GM23338 (cell line): Measurements from ENCODE around the gene AKNAD1. TPM values are rescaled to one million over a fixed set of nuclear protein-coding genes. Genes with fewer than 3 reads are reported as not detected.

Experiments
- ATAC-seq: fragments of 200-7000 bp; cut with Tn5 transposase; 3 replicates; pipeline ENCODE4 v1.9.1; 2020
- DNase-seq: peaks from one replicate; pipeline ENCODE4 v3.0.0-alpha.2; 2015; ENCODE audit warnings: low spot score
- H2AFZ ChIP-seq: fragments of 200-600 bp; sonication (generic); 2 replicates; pipeline ENCODE4 v1.8.0; 2016; ENCODE audit warnings: antibody characterized with exemption, mild to moderate bottlenecking, moderate library complexity
- H3F3A ChIP-seq: fragments of 200-600 bp; sonication (generic); replicated peaks from 2 replicates; pipeline ENCODE4 v1.8.0; 2017; ENCODE audit warnings: antibody characterized with exemption, mixed run types, low read depth
- H3K27ac ChIP-seq: fragments of 200-600 bp; sonication (generic); 2 replicates; pipeline ENCODE4 v1.6.1; 2016; ENCODE audit warnings: low read depth
- H3K27me3 ChIP-seq: fragments of 200-600 bp; sonication (generic); 2 replicates; pipeline ENCODE4 v1.8.0; 2016; ENCODE audit warnings: mild to moderate bottlenecking, mixed run types, moderate library complexity; ENCODE audit not compliant: insufficient read depth
- H3K36me3 ChIP-seq: fragments of 200-600 bp; sonication (generic); 2 replicates; pipeline ENCODE4 v1.8.0; 2016; ENCODE audit warnings: mild to moderate bottlenecking; ENCODE audit not compliant: insufficient read depth
- H3K4me1 ChIP-seq: fragments of 200-600 bp; sonication (generic); 2 replicates; pipeline ENCODE4 v1.8.0; 2016; ENCODE audit warnings: mild to moderate bottlenecking, moderate library complexity; ENCODE audit not compliant: insufficient read depth
- H3K4me2 ChIP-seq: fragments of 200-600 bp; sonication (generic); 2 replicates; pipeline ENCODE4 v1.7.1; 2017; ENCODE audit warnings: mixed run types
- H3K4me3 ChIP-seq: fragments of 200-600 bp; sonication (generic); 2 replicates; pipeline ENCODE4 v1.6.1; 2016; ENCODE audit warnings: mixed run types
- H3K79me2 ChIP-seq: fragments of 200-600 bp; sonication (generic); replicated peaks from 2 replicates; pipeline ENCODE4 v1.8.0; 2017; ENCODE audit warnings: mild to moderate bottlenecking; ENCODE audit not compliant: insufficient read depth
- H3K9me2 ChIP-seq: fragments of 200-600 bp; sonication (generic); 2 replicates; pipeline ENCODE4 v1.8.0; 2017; ENCODE audit not compliant: insufficient read depth
- H4K20me1 ChIP-seq: fragments of 200-600 bp; sonication (generic); replicated peaks from 2 replicates; pipeline ENCODE4 v1.8.0; 2017; ENCODE audit warnings: mild to moderate bottlenecking; ENCODE audit not compliant: insufficient read depth
- H3K27ac Mint-ChIP-seq: 2 replicates; pipeline ENCODE4 v1.8.0; 2020; ENCODE audit warnings: inconsistent platforms, mild to moderate bottlenecking, moderate library complexity, mixed read lengths
- H3K27me3 Mint-ChIP-seq: 3 replicates; pipeline ENCODE4 v1.8.0; 2022; ENCODE audit warnings: low read depth, mild to moderate bottlenecking, moderate library complexity, mixed read lengths, inconsistent platforms; ENCODE audit not compliant: insufficient read depth, poor library complexity
- H3K36me3 Mint-ChIP-seq: 3 replicates; pipeline ENCODE4 v1.8.0; 2021; ENCODE audit warnings: low read depth, mild to moderate bottlenecking, inconsistent platforms, moderate library complexity, mixed read lengths
- H3K4me1 Mint-ChIP-seq: 3 replicates; pipeline ENCODE4 v1.8.0; 2020; ENCODE audit warnings: mild to moderate bottlenecking, inconsistent platforms, mixed read lengths
- H3K4me3 Mint-ChIP-seq: 3 replicates; pipeline ENCODE4 v1.8.0; 2021; ENCODE audit warnings: moderate library complexity, mild to moderate bottlenecking, inconsistent platforms, mixed read lengths
- H3K9me3 Mint-ChIP-seq: 3 replicates; pipeline ENCODE4 v1.8.0; 2020; ENCODE audit warnings: moderate library complexity, mild to moderate bottlenecking, inconsistent platforms, mixed read lengths
- CREB1 ChIP-seq: fragments of 250-450 bp; sonication (Bioruptor Pico); IDR thresholded peaks from 2 replicates; pipeline ENCODE4 v1.5.0; 2020; ENCODE audit warnings: low read depth, mild to moderate bottlenecking, moderate library complexity
- EZH2 ChIP-seq: fragments of 200-600 bp; sonication (generic); IDR thresholded peaks from one replicate; pipeline ENCODE4 v1.8.0; 2017; ENCODE audit warnings: antibody characterized with exemption, mild to moderate bottlenecking, low read depth; ENCODE audit not compliant: unreplicated experiment
- EZH2phosphoT487 ChIP-seq: fragments of 200-600 bp; sonication (generic); IDR thresholded peaks from one replicate; pipeline ENCODE4 v1.8.1; 2018; ENCODE audit warnings: antibody characterized with exemption; ENCODE audit not compliant: unreplicated experiment
- JUNB ChIP-seq: IDR thresholded peaks from one replicate; pipeline ENCODE4 v1.6.1; 2016; ENCODE audit warnings: antibody characterized with exemption; ENCODE audit not compliant: unreplicated experiment
- NANOG ChIP-seq: IDR thresholded peaks from 2 replicates; pipeline ENCODE4 v1.6.1; 2016; ENCODE audit warnings: antibody characterized with exemption, borderline replicate concordance
- POLR2AphosphoS5 ChIP-seq: IDR thresholded peaks from 2 replicates; pipeline ENCODE4 v1.6.1; 2016; ENCODE audit warnings: antibody characterized with exemption, low read depth
- REST ChIP-seq: IDR thresholded peaks from one replicate; pipeline ENCODE4 v1.6.1; 2018; ENCODE audit warnings: antibody characterized with exemption; ENCODE audit not compliant: unreplicated experiment
- STAT1 ChIP-seq: IDR thresholded peaks from one replicate; pipeline ENCODE4 v1.6.1; 2016; ENCODE audit warnings: antibody characterized with exemption; ENCODE audit not compliant: unreplicated experiment
- ZNF114 ChIP-seq: fragments of 250-450 bp; sonication (Bioruptor Pico); IDR thresholded peaks from 2 replicates; pipeline ENCODE4 v1.5.0; 2020; ENCODE audit warnings: mild to moderate bottlenecking, moderate library complexity
- ZNF331 ChIP-seq: fragments of 250-450 bp; sonication (Bioruptor Pico); IDR thresholded peaks from 2 replicates; pipeline ENCODE4 v1.5.0; 2020; ENCODE audit warnings: low read depth, mild to moderate bottlenecking, moderate library complexity
- ZNF462 ChIP-seq: fragments of 250-450 bp; sonication (Bioruptor Pico); IDR thresholded peaks from 2 replicates; pipeline ENCODE4 v1.5.0; 2020; ENCODE audit warnings: mild to moderate bottlenecking, moderate library complexity
- polyA plus RNA-seq: library from polyadenylated mRNA; unstranded; fragments of >200 nt; fragmentation: Nextera tagmentation; extraction: Ambion mirVana; gene quantifications from 2 replicates; pipeline ENCODE4 v1.2.1, GENCODE V29; 2016
- total RNA-seq: library from RNA; depleted of rRNA; stranded (reverse); fragments of >200 nt; shearing (Covaris generic); gene quantifications from 2 replicates; pipeline ENCODE4 v1.2.3, GENCODE V29; 2014
- TF ChIP-seq, protein P1 (sequence below): IDR thresholded peaks from 2 replicates; pipeline ENCODE4 v1.6.1; 2016; ENCODE audit warnings: antibody characterized with exemption
- TF ChIP-seq, protein P2 (sequence below), 2 experiments: fragments of 200-600 bp in 1 of 2; sonication (generic) in 1 of 2; conservative IDR thresholded peaks; 2 replicates each; pipeline versions ENCODE4 v1.5.1 to v1.6.1; 2016 to 2017; ENCODE audit warnings: antibody characterized with exemption in 2 of 2, low read depth in 2 of 2, mild to moderate bottlenecking in 2 of 2, moderate library complexity in 1 of 2

AKNAD1 gene
- total and polyA plus RNA-seq, 2 experiments from 2014 or later: not detected

DNA sequence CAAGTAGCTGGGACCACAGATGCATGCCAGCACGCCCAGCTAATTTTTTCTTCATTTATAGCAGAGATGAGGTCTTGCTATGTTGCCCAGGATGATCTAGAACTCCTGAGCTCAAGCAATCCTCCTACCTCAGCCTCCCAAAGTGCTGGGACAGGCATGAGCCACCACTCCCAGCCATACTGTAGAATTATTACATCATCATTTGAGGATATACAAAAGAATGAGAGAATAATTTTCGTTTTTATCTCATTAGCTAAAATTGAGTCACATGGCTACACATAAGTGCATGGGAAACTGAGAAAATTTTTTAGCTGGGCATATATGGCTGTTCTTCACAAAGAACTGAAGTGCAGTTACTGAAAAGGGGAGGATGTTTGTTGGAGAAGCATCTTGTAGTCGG is 89.2 kb downstream of the AKNAD1 start:
- H3K27ac ChIP-seq: no peak overlapping the region
- no peak overlapping the region for H3K4me3 ChIP-seq
- H3K27me3 Mint-ChIP-seq: no peaks in the 10 kb centered on the region
- H3K9me3 Mint-ChIP-seq: no peaks in the 10 kb centered on the region
- H3K79me2 ChIP-seq: no peaks in the 10 kb centered on the region
- no peak overlapping the region for H3K27ac Mint-ChIP-seq
- no peaks in the 10 kb centered on the region for H3K4me1 ChIP-seq
- H4K20me1 ChIP-seq: peaks cover 6% of the 10 kb centered on the region; the same call in 1 of the 2 replicates
- H3K9me2 ChIP-seq: no peaks in the 10 kb centered on the region
- peaks cover 6% of the 10 kb centered on the region; the same call in 1 of the 3 replicates for H3K36me3 Mint-ChIP-seq
- H3K4me3 Mint-ChIP-seq: no peak overlapping the region
- TF ChIP-seq CREB1 (CRISPR knock-in tag): no peak
- TF ChIP-seq EZH2phosphoT487: no peak
- TF ChIP-seq, protein P1, sequence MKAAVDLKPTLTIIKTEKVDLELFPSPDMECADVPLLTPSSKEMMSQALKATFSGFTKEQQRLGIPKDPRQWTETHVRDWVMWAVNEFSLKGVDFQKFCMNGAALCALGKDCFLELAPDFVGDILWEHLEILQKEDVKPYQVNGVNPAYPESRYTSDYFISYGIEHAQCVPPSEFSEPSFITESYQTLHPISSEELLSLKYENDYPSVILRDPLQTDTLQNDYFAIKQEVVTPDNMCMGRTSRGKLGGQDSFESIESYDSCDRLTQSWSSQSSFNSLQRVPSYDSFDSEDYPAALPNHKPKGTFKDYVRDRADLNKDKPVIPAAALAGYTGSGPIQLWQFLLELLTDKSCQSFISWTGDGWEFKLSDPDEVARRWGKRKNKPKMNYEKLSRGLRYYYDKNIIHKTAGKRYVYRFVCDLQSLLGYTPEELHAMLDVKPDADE: no peak
- no peak for TF ChIP-seq JUNB
- no peak for TF ChIP-seq EZH2
- no peak for TF ChIP-seq REST
- no peak for TF ChIP-seq NANOG
- TF ChIP-seq ZNF331: no peak
- no peak for TF ChIP-seq ZNF114 (CRISPR knock-in tag)
- no peak for TF ChIP-seq POLR2AphosphoS5
- no peak for TF ChIP-seq STAT1
- TF ChIP-seq ZNF462 (CRISPR knock-in tag): no peak
- TF ChIP-seq, protein P2, sequence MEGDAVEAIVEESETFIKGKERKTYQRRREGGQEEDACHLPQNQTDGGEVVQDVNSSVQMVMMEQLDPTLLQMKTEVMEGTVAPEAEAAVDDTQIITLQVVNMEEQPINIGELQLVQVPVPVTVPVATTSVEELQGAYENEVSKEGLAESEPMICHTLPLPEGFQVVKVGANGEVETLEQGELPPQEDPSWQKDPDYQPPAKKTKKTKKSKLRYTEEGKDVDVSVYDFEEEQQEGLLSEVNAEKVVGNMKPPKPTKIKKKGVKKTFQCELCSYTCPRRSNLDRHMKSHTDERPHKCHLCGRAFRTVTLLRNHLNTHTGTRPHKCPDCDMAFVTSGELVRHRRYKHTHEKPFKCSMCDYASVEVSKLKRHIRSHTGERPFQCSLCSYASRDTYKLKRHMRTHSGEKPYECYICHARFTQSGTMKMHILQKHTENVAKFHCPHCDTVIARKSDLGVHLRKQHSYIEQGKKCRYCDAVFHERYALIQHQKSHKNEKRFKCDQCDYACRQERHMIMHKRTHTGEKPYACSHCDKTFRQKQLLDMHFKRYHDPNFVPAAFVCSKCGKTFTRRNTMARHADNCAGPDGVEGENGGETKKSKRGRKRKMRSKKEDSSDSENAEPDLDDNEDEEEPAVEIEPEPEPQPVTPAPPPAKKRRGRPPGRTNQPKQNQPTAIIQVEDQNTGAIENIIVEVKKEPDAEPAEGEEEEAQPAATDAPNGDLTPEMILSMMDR (conservative IDR thresholded peaks at IDR 0.05; ENCODE audit: low read depth in 2 of 2): no peak
- ATAC-seq (no peak), DNase-seq (no peak)
- H3K36me3 ChIP-seq: no peaks in the 10 kb centered on the region
- H2AFZ ChIP-seq: no peak overlapping the region
- H3F3A ChIP-seq: no peaks in the 10 kb centered on the region
- no peaks in the 10 kb centered on the region for H3K27me3 ChIP-seq
- H3K4me2 ChIP-seq: no peak overlapping the region
- no peaks in the 10 kb centered on the region for H3K4me1 Mint-ChIP-seq
